ENCODE results near the gene ABHD14A. TPM values are rescaled to one million over a fixed set of nuclear protein-coding genes. Genes with fewer than 3 reads are reported as not detected.

ABHD14A gene
- total RNA-seq, 2 donors from 2014 or later, result 15.5 to 16.1 TPM

GRCh38 chr3:51934139-51934850 is 40.6 kb upstream of the ABHD14A start:
- no peak overlapping the region for H3K27ac ChIP-seq
- no peaks in the 10 kb centered on the region for H3K27me3 ChIP-seq
- DNase-seq (no peak), ATAC-seq (no peak)
- intact Hi-C loops (cut with DNase I), result no loop called here
- TF ChIP-seq CTCF (IDR thresholded peaks at IDR 0.05) (no peak), POLR2A (IDR thresholded peaks at IDR 0.05) (no peak)
- H3K9me3 ChIP-seq, result no peaks in the 10 kb centered on the region
- WGBS, 2 donors, result 92% methylated on average over 11 of the region's 11 CpGs; no CpG with 5 or more reads in 1 of the 2 donors
- H3K4me3 ChIP-seq, result no peak overlapping the region
- H3K36me3 ChIP-seq (replicated peaks in 1 of 2; ENCODE audit: insufficient read depth in 1 of 2, low read depth in 2 of 2), result peaks cover 9 to 24% of the 10 kb centered on the region in 2 donors
- no peaks in the 10 kb centered on the region for H3K4me1 ChIP-seq

GRCh38 chr3:51934991-51935885 is 39.6 kb upstream of the ABHD14A start:
- no peak overlapping the region for H3K27ac ChIP-seq
- no peaks in the 10 kb centered on the region for H3K9me3 ChIP-seq
- H3K4me3 ChIP-seq, result no peak overlapping the region
- peaks cover 5% of the 10 kb centered on the region for H3K4me1 ChIP-seq
- H3K27me3 ChIP-seq, result no peaks in the 10 kb centered on the region
- TF ChIP-seq CTCF (IDR thresholded peaks at IDR 0.05) (no peak), POLR2A (IDR thresholded peaks at IDR 0.05) (no peak)
- DNase-seq, result no peak
- intact Hi-C loops (cut with DNase I), result no loop called here
- WGBS, 2 donors, result 90 to 92% methylated on average over 26 to 28 of the region's 28 CpGs
- ATAC-seq, result no peak
- H3K36me3 ChIP-seq (replicated peaks in 1 of 2; ENCODE audit: insufficient read depth in 1 of 2, low read depth in 2 of 2), result peaks cover 9 to 24% of the 10 kb centered on the region in 2 donors

- H3K27me3 ChIP-seq, result no peaks in the 10 kb centered on the region
- no peak overlapping the region for H3K27ac ChIP-seq
- no peak for DNase-seq
- ATAC-seq, result no peak
- H3K9me3 ChIP-seq, result no peaks in the 10 kb centered on the region
- intact Hi-C loops (cut with DNase I), result no loop called here
- peaks cover 9 to 24% of the 10 kb centered on the region in 2 donors for H3K36me3 ChIP-seq (replicated peaks in 1 of 2; ENCODE audit: insufficient read depth in 1 of 2, low read depth in 2 of 2)
- WGBS, 2 donors, result 94 to 98% methylated on average over 15 to 25 of the region's 25 CpGs
- TF ChIP-seq POLR2A (IDR thresholded peaks at IDR 0.05), result no peak
- no peak for TF ChIP-seq CTCF (IDR thresholded peaks at IDR 0.05)
- H3K4me3 ChIP-seq, result no peak overlapping the region
- peaks cover 14% of the 10 kb centered on the region for H3K4me1 ChIP-seq
These were observed 38.7 kb upstream of the ABHD14A start for GRCh38 chr3:51935886-51936755.

- peaks cover 9 to 24% of the 10 kb centered on the region in 2 donors for H3K36me3 ChIP-seq (replicated peaks in 1 of 2; ENCODE audit: insufficient read depth in 1 of 2, low read depth in 2 of 2)
- 89 to 90% methylated on average over 7 to 9 of the region's 9 CpGs for WGBS, 2 donors
- TF ChIP-seq CTCF (IDR thresholded peaks at IDR 0.05) (no peak), POLR2A (IDR thresholded peaks at IDR 0.05) (no peak)
These were observed 37.9 kb upstream of the ABHD14A start for GRCh38 chr3:51937014-51937413.

More at GRCh38 chr3:51937014-51937413, 37.9 kb upstream of the ABHD14A start:
- ATAC-seq (no peak), DNase-seq (no peak)
- H3K27me3 ChIP-seq, result no peaks in the 10 kb centered on the region
- H3K4me3 ChIP-seq, result no peak overlapping the region
- no peak overlapping the region for H3K27ac ChIP-seq
- intact Hi-C loops (cut with DNase I), result no loop called here
- no peaks in the 10 kb centered on the region for H3K9me3 ChIP-seq
- H3K4me1 ChIP-seq, result peaks cover 18% of the 10 kb centered on the region

Data from body of pancreas (tissue), 4 donors.